HG02973 (cell line): Measurements from ENCODE around the gene TMEM272.

Experiments used
- ATAC-seq: cut with Tn5 transposase; IDR thresholded peaks from one replicate; pipeline ENCODE4 v1.9.1; 2021; ENCODE audit warnings: moderate library complexity; ENCODE audit not compliant: unreplicated experiment

The TMEM272 gene

GRCh38 chr13:51844862-51845573 is at the start of gene TMEM272:
TMEM272 (minus strand) TSS chr13:51845177; CDS start chr13:51838530, 6,647 bp downstream.
- no peak for ATAC-seq

- no peak for ATAC-seq
Observed at GRCh38 chr13:51894239-51894638, 49.3 kb upstream of the TMEM272 start.

- ATAC-seq: no peak
Observed at GRCh38 chr13:51892657-51893056, 47.7 kb upstream of the TMEM272 start.

- ATAC-seq: no peak
Observed at GRCh38 chr13:51887468-51887867, 42.5 kb upstream of the TMEM272 start.

- no peak for ATAC-seq
Observed at GRCh38 chr13:51885651-51886050, 40.7 kb upstream of the TMEM272 start.

- no peak for ATAC-seq
Observed at GRCh38 chr13:51883226-51883600, 38.2 kb upstream of the TMEM272 start.

GRCh38 chr13:51882570-51883225 is 37.7 kb upstream of the TMEM272 start:
- no peak for ATAC-seq

GRCh38 chr13:51881296-51881695 is 36.3 kb upstream of the TMEM272 start:
- ATAC-seq: no peak

GRCh38 chr13:51879133-51879532 is 34.2 kb upstream of the TMEM272 start:
- ATAC-seq: no peak

- ATAC-seq: no peak
Observed at GRCh38 chr13:51874651-51875050, 29.7 kb upstream of the TMEM272 start.

- ATAC-seq: no peak
Observed at GRCh38 chr13:51873837-51874236, 28.9 kb upstream of the TMEM272 start.

- ATAC-seq: no peak
Observed at GRCh38 chr13:51873117-51873798, 28.3 kb upstream of the TMEM272 start.

GRCh38 chr13:51870616-51871015 is 25.6 kb upstream of the TMEM272 start:
- no peak for ATAC-seq

GRCh38 chr13:51869916-51870315 is 24.9 kb upstream of the TMEM272 start:
- ATAC-seq: no peak

- no peak for ATAC-seq
Observed at GRCh38 chr13:51867062-51867461, 22.1 kb upstream of the TMEM272 start.

- no peak for ATAC-seq
Observed at GRCh38 chr13:51865838-51866237, 20.9 kb upstream of the TMEM272 start.

- ATAC-seq: no peak
Observed at GRCh38 chr13:51862957-51863356, 18.0 kb upstream of the TMEM272 start.

GRCh38 chr13:51861723-51862300 is 16.8 kb upstream of the TMEM272 start, which contains the start of gene CCDC70:
CCDC70 (plus strand) TSS chr13:51861969; CDS start chr13:51865412, 3,443 bp downstream.
- ATAC-seq: no peak

- ATAC-seq: no peak
Observed at GRCh38 chr13:51858433-51859247, 13.7 kb upstream of the TMEM272 start.

- no peak for ATAC-seq
Observed at GRCh38 chr13:51856998-51857397, 12.0 kb upstream of the TMEM272 start.
